GM10266 (cell line): Measurements from ENCODE around the gene GSTA5.
"Not testable (repeated sequence)": the region's sequence is repeated elsewhere in the genome, so short reads cannot be mapped to it uniquely, and the experiment has no call there.

Source experiments
- DNase-seq: peaks from one replicate; pipeline ENCODE4 v3.0.0; 2012; ENCODE audit errors: extremely low spot score
- TF ChIP-seq, protein P1 (sequence below): IDR thresholded peaks from 2 replicates; pipeline ENCODE4 v1.5.1; 2012; ENCODE audit warnings: mild to moderate bottlenecking, low read depth; ENCODE audit not compliant: control insufficient read depth, insufficient read depth; ENCODE audit errors: missing control alignments

The GSTA5 gene

GRCh38 chr6:52849137-52849536 lies 8.5 kb upstream of the GSTA5 start:
- DNase-seq: no peak
- TF ChIP-seq, protein P1, sequence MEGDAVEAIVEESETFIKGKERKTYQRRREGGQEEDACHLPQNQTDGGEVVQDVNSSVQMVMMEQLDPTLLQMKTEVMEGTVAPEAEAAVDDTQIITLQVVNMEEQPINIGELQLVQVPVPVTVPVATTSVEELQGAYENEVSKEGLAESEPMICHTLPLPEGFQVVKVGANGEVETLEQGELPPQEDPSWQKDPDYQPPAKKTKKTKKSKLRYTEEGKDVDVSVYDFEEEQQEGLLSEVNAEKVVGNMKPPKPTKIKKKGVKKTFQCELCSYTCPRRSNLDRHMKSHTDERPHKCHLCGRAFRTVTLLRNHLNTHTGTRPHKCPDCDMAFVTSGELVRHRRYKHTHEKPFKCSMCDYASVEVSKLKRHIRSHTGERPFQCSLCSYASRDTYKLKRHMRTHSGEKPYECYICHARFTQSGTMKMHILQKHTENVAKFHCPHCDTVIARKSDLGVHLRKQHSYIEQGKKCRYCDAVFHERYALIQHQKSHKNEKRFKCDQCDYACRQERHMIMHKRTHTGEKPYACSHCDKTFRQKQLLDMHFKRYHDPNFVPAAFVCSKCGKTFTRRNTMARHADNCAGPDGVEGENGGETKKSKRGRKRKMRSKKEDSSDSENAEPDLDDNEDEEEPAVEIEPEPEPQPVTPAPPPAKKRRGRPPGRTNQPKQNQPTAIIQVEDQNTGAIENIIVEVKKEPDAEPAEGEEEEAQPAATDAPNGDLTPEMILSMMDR: no peak

- TF ChIP-seq, protein P1: no peak
- DNase-seq: no peak
Measured at GRCh38 chr6:52846002-52846401, 5.4 kb upstream of the GSTA5 start.

- TF ChIP-seq, protein P1: no peak
- no peak for DNase-seq
Measured at GRCh38 chr6:52843605-52844004, 3.0 kb upstream of the GSTA5 start.

- DNase-seq: peak; percentile 59
- TF ChIP-seq, protein P1: peak; percentile 62
Measured at GRCh38 chr6:52839124-52840055, 1.2 kb downstream of the GSTA5 start.

DNA sequence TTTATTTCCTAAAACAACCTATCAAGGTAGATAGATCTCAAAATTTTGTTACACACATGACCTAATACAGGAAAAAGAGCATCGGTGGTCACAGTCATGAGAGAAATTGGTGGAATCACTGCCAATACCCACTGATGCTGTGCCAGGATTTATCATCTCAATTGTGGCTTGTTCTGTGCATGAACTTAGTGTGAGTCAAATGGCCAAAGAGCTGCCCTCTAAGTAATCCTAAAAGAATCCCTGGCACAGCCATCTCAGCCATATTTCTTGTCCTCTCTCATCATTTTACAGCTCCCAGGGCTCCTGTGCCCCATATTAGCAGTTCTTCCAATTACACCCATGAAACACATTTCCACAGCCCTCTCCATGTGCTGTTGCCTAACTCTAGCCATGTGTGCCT lies 6.1 kb downstream of the GSTA5 start:
- TF ChIP-seq, protein P1: no peak
- no peak for DNase-seq

- DNase-seq: not testable (repeated sequence)
Measured at GRCh38 chr6:52830869-52831268, 9.7 kb downstream of the GSTA5 start.

DNA sequence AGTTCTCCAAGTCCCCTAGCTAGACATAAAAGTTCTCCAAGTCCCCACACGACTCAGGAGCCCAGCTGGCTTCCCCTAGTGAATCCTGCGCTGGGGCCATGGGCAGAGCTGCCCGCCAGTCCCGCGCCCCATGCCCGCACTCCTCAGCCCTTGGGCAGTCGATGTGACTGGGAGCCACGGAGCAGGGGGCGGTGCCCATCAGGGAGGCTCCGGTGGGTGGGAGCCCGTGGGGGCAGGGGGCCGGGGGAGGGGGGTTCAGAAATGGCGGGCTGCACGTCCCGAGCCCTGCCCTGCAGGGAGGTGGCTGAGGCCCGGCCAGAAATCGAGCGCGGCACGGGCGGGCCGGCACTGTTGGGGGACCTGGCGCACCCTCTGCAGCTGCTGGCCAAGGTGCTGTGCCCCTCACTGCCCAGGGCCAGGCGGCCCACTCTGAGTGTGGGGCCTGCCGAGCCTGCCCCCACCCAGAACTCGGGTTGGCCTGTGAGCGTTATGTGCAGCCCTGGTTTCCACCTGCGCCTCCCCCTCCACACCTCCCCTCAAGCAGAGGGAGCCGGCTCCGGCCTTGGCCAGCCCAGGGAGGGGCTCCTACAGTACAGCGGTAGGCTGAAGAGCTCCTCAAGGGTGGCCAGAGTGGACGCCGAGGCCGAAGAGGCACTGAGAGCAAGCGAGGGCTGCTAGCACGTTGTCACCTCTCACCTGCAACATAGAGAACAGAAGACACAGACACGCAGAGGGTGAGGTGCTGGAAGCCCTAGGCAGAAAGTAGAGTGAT lies 11.4 kb downstream of the GSTA5 start:
- DNase-seq: no peak
- TF ChIP-seq, protein P1: no peak

GRCh38 chr6:52828621-52829020 lies 12.0 kb downstream of the GSTA5 start:
- DNase-seq: not testable (repeated sequence)

- not testable (repeated sequence) for DNase-seq
Measured at GRCh38 chr6:52827073-52827783, 13.4 kb downstream of the GSTA5 start.
